NCI-H2029 treated with DMSO at 0.1 percent for 48 hours (cell line): ENCODE data around the gene NECAB3.

Source experiments
- DNase-seq: peaks from one replicate; lab custom pipeline; 2025; lab: John Stamatoyannopoulos, UW

Gene NECAB3

DNA sequence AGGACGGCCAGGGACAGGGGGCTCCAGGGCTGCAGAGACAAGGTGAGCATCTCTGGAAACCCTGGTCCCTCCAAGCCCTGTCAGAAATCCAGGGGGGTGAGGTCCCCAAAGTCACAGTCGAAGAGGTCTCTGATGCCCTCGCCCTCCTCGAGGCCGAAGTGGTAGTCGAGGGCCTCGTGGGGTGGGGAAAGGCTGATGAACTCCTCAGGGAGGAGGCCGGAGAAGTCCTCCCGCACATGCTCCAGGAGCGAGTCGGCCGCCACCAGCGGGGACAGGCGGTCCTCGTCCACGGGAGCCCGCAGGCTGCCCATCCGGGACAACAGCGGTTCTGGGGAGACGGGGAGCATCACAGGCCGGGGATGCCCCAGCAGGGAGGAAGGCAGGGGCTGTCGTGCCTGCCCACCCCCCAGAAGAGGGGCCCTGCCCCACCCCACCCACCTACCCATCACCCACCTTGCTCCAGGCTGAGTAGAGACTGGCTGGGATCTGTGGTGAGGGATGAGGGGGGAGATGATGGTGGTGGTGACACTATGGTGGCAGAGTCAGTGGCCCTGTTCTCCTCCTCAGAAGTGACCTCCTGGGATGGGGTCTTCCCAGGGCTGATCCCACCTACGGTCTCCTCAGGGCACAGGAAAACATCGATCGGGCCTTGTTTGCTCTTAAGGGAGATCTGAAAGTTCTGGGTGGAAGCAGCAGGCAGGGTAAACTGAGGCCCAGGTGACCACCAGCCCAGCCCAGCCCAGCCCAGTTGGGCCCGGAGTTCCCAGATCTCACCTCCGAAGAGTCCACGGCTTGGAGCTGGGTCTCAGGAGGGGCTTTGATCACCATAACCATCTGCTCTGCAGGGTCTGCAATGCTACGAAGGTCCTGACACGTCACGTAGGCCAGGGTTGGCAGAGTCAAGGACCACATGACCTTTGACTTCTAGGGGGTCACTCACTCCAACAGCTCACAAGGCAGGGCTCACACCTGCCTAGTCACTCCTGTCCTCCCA lies 2.7 kb upstream of the NECAB3 start:
- no peak for DNase-seq

DNA sequence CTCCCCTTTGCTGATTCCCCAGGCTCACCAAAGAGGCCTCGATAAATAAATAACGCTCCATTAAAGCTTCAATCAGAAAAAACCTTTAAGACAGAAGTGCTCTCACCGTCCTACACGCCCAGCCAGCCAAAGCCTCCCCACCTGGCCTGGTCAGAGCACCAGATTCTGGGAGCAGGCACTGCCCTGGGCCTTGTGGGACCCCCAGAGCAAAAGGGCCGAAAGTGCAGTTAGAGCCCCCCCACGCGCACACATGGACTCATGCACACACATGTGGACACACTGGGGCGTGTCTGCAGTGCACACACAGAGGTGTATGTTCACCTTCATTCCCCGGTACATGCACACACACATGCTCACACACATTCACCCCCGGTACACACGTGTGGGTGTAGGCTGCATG lies 1.9 kb upstream of the NECAB3 start:
- no peak for DNase-seq

DNA sequence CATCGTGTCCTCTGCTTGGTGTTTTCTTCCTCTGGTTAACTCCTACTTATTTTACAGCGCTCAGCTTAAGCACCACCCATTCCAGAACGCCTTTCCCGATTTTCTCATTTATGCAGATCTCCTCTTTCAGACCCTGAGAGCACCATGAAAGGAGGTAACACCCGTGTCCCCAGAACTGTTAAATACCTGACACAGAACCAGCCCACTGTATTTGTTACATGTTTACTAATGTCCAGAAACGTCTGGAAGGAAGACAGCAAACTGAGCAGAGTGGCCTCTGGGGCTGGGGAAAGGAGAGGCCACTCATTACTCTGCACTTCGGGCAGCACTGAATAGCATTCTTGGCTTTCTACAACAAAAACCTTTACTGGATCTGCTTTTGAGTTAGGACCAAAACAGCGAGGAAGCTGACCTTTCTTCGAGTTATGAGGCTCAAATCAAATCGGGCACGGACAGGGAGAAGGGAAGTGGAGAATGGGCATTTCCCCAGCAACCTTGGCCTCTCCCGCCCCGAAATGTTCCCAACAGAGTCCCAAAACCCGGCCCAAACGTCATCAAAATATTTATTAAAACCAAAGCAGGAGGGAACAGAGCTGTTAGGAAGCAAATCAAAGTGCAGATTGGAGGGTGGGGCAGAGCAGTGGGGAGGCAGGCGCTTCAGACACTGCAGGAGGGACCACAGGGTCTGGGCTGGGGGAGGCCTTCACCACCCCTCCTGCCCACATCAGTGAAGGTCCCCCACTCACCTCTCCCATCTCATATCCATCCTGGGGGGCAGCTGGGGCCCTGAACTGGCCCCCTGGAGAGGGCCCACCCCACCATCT lies 1.1 kb upstream of the NECAB3 start:
- no peak for DNase-seq

DNA sequence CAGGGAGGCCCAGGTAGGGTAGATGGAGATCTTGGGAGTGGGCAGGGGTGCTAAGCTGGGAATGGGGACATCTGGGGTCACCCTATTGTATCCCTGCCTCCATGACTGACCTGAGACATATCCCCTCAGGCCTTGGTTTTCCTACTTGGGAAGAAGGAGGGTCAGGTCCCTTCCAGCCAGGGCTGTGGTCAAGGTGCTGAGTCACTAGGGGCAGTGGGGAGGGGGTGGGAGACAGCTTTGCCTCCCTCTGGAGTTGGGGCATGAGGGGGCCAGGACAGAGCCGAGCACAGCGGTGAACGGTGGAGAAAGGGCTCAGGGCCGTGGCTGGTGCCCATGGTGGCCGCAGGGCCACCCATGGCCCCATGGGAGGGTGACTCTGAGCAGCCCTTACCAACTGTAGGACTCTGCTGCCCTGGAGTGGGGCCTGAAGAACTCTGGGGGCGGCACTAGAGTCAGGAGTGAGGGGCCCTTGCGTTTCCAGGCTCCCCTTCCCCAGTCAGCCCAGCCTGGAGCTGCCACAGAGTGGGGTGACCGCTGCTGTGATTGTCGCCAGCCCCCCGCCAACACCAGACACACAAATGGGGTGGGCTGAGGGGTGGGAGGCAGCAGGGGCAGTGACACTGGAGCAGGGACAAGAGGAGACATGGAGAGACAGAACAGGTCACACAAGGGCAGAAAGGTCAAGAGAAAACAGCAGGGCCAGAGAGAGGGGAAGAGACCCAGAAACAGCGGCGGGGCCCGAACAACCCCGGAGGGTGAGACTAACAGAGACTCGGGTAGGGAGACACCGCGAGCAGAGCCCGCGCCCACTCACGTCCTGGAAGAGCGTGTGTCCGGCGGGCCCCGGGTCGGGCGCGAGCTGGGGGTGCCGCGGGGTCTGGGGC lies 576 bp downstream of the NECAB3 start:
- DNase-seq, result no peak

DNA sequence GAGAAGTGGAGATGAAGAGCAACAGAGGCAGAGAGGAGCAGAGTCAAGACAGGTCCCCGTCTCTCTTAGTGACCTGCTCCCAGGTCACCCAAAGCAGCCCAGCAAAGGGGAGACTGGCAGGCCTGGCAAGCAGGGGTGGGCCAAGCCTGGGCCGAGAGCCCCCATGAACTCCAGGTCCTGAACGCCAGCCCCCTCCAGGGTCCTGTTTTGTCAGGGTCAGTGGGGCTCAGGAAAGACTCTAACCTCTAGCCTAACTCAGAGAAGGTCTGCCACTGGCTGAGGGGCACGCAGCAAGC lies 1.2 kb downstream of the NECAB3 start:
- no peak for DNase-seq

DNA sequence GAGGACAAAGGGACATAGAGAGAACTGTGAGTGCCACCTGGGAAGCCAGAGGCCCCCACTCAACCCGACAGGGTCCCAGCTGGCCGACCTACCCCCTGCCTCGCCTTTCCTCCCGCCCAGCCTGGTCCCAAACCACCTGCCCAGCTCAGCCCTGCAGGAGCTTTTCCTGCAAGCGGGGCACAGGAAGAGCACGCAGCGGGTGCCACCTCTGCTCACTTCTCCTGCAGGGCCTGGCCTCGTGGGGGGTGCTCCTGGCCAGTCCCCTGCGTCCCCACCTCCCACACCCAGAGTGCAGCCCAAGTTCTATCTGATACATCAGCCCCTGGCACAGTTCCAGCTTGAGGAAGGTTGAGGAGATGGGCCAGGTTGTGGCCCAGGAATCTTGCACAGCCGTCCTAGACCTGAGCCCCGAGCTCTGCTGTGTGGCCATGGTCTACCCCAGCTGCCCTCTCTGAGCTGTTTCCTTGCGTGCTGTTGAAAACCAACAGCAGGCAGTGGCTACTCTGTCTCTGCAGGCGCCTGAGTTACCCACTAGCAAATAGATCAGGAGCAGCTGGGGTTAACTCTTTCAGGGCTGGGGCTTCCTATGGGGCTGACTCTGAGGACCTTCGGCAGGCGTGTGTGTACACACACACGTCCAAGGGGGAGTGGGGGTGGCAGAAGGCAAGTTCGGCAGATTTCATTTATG lies 1.7 kb downstream of the NECAB3 start:
- DNase-seq, result no peak

DNA sequence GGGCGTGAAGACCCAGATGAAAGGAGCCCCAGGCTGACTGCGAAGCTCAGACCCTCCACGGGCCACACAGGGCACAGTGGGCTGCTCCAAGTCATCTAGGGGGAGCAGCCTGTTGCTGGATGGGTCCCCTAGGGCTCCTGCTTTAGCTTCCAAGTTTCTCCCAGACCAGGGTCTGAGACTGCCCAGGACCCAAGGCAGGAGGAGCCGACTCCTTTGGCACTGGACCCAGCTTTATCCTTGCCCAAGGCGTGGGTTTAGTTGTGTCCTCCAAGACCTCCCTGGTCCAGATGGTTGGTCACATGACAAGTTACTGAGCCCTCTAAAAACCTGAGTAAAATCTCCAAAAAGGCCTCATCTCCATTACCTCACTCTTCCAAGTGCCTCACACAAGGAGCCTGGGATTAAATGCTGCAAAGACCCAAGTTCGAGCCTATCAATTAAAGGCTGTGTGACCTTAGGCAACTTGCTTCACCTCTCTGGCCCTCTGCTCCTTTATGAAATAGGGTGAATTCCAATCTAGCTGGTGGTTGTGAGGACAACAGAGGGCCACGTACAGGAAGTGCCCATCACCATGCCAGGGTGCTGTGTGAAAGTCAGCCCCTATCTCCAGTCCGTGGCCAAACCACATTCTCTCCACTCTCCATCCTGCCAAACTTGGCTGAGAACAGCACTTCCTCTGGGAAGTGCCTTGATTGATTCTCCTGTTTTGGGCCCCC lies 2.5 kb downstream of the NECAB3 start:
- no peak for DNase-seq

GRCh38 chr20:33670715-33671499 lies 3.3 kb downstream of the NECAB3 start:
- DNase-seq, result no peak

- no peak for DNase-seq
Measured at GRCh38 chr20:33669873-33670640, 4.2 kb downstream of the NECAB3 start.

DNA sequence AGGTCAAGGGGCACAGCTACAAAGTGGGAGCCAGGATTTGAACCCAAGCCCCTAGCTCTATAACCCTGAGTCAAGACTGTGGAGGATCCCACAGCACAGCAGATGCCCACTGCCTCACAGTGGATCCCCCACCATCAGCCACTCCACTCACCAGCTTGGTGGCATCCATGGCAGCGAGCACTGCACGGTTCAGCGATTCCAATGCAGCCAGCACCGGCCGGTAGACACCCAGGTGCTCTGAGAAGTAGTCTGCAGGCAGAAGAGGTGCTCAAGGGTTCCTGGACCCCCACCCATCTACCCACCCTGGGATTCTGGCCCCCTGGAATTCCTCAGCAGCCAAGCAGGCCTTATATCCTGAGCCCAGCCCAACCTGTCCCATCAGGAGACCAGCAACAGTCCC lies 5.0 kb downstream of the NECAB3 start:
- no peak for DNase-seq

DNA sequence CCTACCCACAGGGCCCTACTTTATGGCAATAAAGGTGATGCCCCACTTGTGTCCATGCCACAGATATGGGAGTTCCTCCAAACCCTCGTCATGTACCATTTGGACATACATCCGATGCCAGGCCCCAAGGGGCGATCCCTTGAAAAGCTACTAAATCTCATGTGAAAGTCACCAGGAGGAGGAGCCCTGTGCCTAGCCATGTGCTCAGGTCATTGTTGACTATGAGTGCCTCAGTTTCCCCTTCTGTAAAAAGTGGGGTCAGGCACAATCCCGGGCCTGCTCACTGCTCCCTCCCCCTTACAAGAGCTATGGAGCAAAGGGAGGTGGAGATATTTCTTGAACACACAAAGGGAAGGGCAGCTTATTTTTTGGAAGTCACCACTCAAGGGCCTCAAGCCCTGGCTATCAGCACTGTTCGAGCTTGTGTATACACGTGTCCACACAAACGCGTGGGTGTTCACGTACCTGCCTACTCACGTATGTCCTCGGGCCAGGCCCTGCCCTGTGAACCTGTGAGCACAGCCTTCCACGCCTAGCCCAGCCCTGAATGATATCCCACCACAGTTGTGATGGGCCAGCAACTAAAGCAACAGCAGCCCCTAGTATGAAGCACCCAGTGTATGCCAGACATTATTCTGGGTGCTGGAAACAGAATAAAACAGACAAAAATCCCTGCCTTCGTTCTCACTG lies 5.6 kb downstream of the NECAB3 start:
- DNase-seq, result no peak

- DNase-seq, result peak; percentile 43
Measured at GRCh38 chr20:33667676-33668465, 6.4 kb downstream of the NECAB3 start.

GRCh38 chr20:33667245-33667675 lies 7.0 kb downstream of the NECAB3 start:
- no peak for DNase-seq

GRCh38 chr20:33666293-33667244 lies 7.7 kb downstream of the NECAB3 start, which contains the start of gene ACTL10:
TSS of gene ACTL10 (plus strand) at chr20:33666943. CDS start at chr20:33667498, 555 bp downstream.
- peak; percentile 97 for DNase-seq

- DNase-seq, result no peak
Measured at GRCh38 chr20:33664762-33665144, 9.5 kb downstream of the NECAB3 start.

GRCh38 chr20:33664085-33664761 lies 10.0 kb downstream of the NECAB3 start:
- DNase-seq, result no peak
